GM23248 (cell line): ENCODE data around the gene STS. TPM values are rescaled to one million over a fixed set of nuclear protein-coding genes. Genes with fewer than 3 reads are reported as not detected.

Source experiments
- DNase-seq: peaks from one replicate; pipeline ENCODE4 v3.0.0-alpha.2; 2015
- H2AFZ ChIP-seq: fragments of 200-600 bp; sonication (generic); 2 replicates; pipeline ENCODE4 v1.6.1; 2016; ENCODE audit warnings: antibody characterized with exemption
- H3F3A ChIP-seq: fragments of 200-600 bp; sonication (generic); 2 replicates; pipeline ENCODE4 v1.6.1; 2016; ENCODE audit warnings: mild to moderate bottlenecking, antibody characterized with exemption, mixed run types; ENCODE audit not compliant: insufficient read depth
- H3K27ac ChIP-seq: fragments of 200-600 bp; sonication (generic); 2 replicates; pipeline ENCODE4 v1.5.1; 2016; ENCODE audit warnings: mild to moderate bottlenecking
- H3K27me3 ChIP-seq: fragments of 200-600 bp; sonication (generic); replicated peaks from 2 replicates; pipeline ENCODE4 v1.6.1; 2016; ENCODE audit warnings: mild to moderate bottlenecking; ENCODE audit not compliant: insufficient read depth
- H3K36me3 ChIP-seq: fragments of 200-600 bp; sonication (generic); 2 replicates; pipeline ENCODE4 v1.6.1; 2016; ENCODE audit warnings: low read depth, mild to moderate bottlenecking
- H3K4me1 ChIP-seq: fragments of 200-600 bp; sonication (generic); 2 replicates; pipeline ENCODE4 v1.6.1; 2016; ENCODE audit warnings: mild to moderate bottlenecking; ENCODE audit not compliant: insufficient read depth
- H3K4me2 ChIP-seq: fragments of 200-600 bp; sonication (generic); one replicate; pipeline ENCODE4 v1.6.1; 2016; ENCODE audit warnings: mild to moderate bottlenecking; ENCODE audit not compliant: unreplicated experiment
- H3K4me3 ChIP-seq: fragments of 200-600 bp; sonication (generic); 2 replicates; pipeline ENCODE4 v1.5.1; 2016; ENCODE audit warnings: mild to moderate bottlenecking
- H3K79me2 ChIP-seq: fragments of 200-600 bp; sonication (generic); 2 replicates; pipeline ENCODE4 v1.6.1; 2016; ENCODE audit warnings: mild to moderate bottlenecking; ENCODE audit not compliant: insufficient read depth
- H3K9ac ChIP-seq: fragments of 200-600 bp; sonication (generic); 2 replicates; pipeline ENCODE4 v1.6.1; 2016; ENCODE audit warnings: mild to moderate bottlenecking
- H3K9me2 ChIP-seq: fragments of 200-600 bp; sonication (generic); 2 replicates; pipeline ENCODE4 v1.6.1; 2016; ENCODE audit warnings: mixed run types, mild to moderate bottlenecking, moderate library complexity; ENCODE audit not compliant: insufficient read depth
- H3K9me3 ChIP-seq: fragments of 200-600 bp; sonication (generic); one replicate; pipeline ENCODE4 v1.6.1; 2017; ENCODE audit warnings: low read depth
- H4K20me1 ChIP-seq: fragments of 200-600 bp; sonication (generic); 2 replicates; pipeline ENCODE4 v1.6.0; 2016; ENCODE audit not compliant: insufficient read depth
- EZH2 ChIP-seq: fragments of 200-600 bp; sonication (generic); IDR thresholded peaks from 2 replicates; pipeline ENCODE4 v1.6.1; 2018; ENCODE audit warnings: antibody characterized with exemption, mild to moderate bottlenecking; ENCODE audit not compliant: insufficient read depth, poor library complexity, severe bottlenecking
- EZH2phosphoT487 ChIP-seq: fragments of 200-600 bp; sonication (generic); IDR thresholded peaks from 2 replicates; pipeline ENCODE4 v1.6.1; 2018; ENCODE audit warnings: antibody characterized with exemption, moderate library complexity, mild to moderate bottlenecking, low read depth; ENCODE audit not compliant: insufficient read depth
- WGBS, 2 experiments: methylation state at CpG; one replicate each; pipeline ENCODE4 v1.1.6; 2015 to 2017; ENCODE audit warnings: low lambda C conversion rate in 2 of 2, low coverage in 1 of 2; ENCODE audit errors: missing lambda C conversion rate in 2 of 2; 5-methylcytosine and 5-hydroxymethylcytosine counted together
- in situ Hi-C: fragments of 300-500 bp; cut with MboI; formaldehyde crosslinking; loops from 2 replicates; pipeline ENCODE4 v1.15.0; 2020
- polyA plus RNA-seq: library from polyadenylated mRNA; unstranded; fragments of >200 nt; fragmentation: Nextera tagmentation; extraction: Ambion mirVana; gene quantifications from 2 replicates; pipeline ENCODE4 v1.2.1, GENCODE V29; 2016
- total RNA-seq: library from RNA; depleted of rRNA; stranded (reverse); fragments of >200 nt; shearing (Covaris generic); gene quantifications from 2 replicates; pipeline ENCODE4 v1.2.3, GENCODE V29; 2014

The STS gene
- total and polyA plus RNA-seq, 2 experiments from 2014 or later, result 11.3 to 13.6 TPM

GRCh38 chrX:7159149-7159861, 11.8 kb downstream of the STS start:
- Histone ChIP-seq H3K4me1 (peaks cover 18% of the 10 kb centered on the region), H4K20me1 (no peaks in the 10 kb centered on the region), H3K9me2 (no peaks in the 10 kb centered on the region), H3K27ac (peak overlapping the region; percentile 38), H3K27me3 (no peaks in the 10 kb centered on the region), H3K4me2 (peak overlapping the region; percentile 42), H3K9me3 (no peaks in the 10 kb centered on the region), H3K9ac (no peak overlapping the region), H2AFZ (no peak overlapping the region), H3K4me3 (no peak overlapping the region), H3F3A (no peaks in the 10 kb centered on the region), H3K36me3 (no peaks in the 10 kb centered on the region), H3K79me2 (no peaks in the 10 kb centered on the region)
- TF ChIP-seq EZH2phosphoT487 (no peak), EZH2 (no peak)
- DNase-seq, result peak; percentile 81
- WGBS, 2 experiments, result 49 to 58% methylated on average over 6 to 7 of the region's 7 CpGs
- in situ Hi-C loops, result no loop called here

GRCh38 chrX:7163146-7163677, 15.7 kb downstream of the STS start:
- WGBS, 2 experiments, result 10% methylated on average over 1 of the region's 1 CpG; no CpG with 5 or more reads in 1 of the 2 experiments
- no peak for DNase-seq

GRCh38 chrX:7164174-7164573, 16.7 kb downstream of the STS start:
- Histone ChIP-seq H2AFZ (no peak overlapping the region), H3K27me3 (no peaks in the 10 kb centered on the region), H3K79me2 (no peaks in the 10 kb centered on the region), H3K4me2 (no peak overlapping the region), H3K9ac (no peak overlapping the region), H3K27ac (no peak overlapping the region), H3K4me3 (no peak overlapping the region), H4K20me1 (no peaks in the 10 kb centered on the region), H3K4me1 (peaks cover 8% of the 10 kb centered on the region), H3K9me2 (no peaks in the 10 kb centered on the region), H3K36me3 (no peaks in the 10 kb centered on the region), H3F3A (no peaks in the 10 kb centered on the region), H3K9me3 (no peaks in the 10 kb centered on the region)
- DNase-seq, result no peak
- in situ Hi-C loops, result no loop called here
- WGBS, 2 experiments, result 49 to 57% methylated on average over 3 of the region's 3 CpGs
- no peak for TF ChIP-seq EZH2
- no peak for TF ChIP-seq EZH2phosphoT487

More at GRCh38 chrX:7163146-7163677, 15.7 kb downstream of the STS start:
- H3K4me3 ChIP-seq, result no peak overlapping the region
- in situ Hi-C loops, result no loop called here
- no peaks in the 10 kb centered on the region for H4K20me1 ChIP-seq
- no peaks in the 10 kb centered on the region for H3K27me3 ChIP-seq
- no peaks in the 10 kb centered on the region for H3F3A ChIP-seq
- TF ChIP-seq EZH2phosphoT487 (no peak), EZH2 (no peak)
- H3K36me3 ChIP-seq, result no peaks in the 10 kb centered on the region
- H3K9me2 ChIP-seq, result no peaks in the 10 kb centered on the region
- H3K27ac ChIP-seq, result no peak overlapping the region
- no peaks in the 10 kb centered on the region for H3K79me2 ChIP-seq
- H2AFZ ChIP-seq, result no peak overlapping the region
- H3K9me3 ChIP-seq, result no peaks in the 10 kb centered on the region
- H3K4me1 ChIP-seq, result peaks cover 17% of the 10 kb centered on the region
- H3K4me2 ChIP-seq, result no peak overlapping the region
- no peak overlapping the region for H3K9ac ChIP-seq

GRCh38 chrX:7168371-7168770, 20.9 kb downstream of the STS start:
- Histone ChIP-seq H3F3A (no peaks in the 10 kb centered on the region), H3K9me2 (no peaks in the 10 kb centered on the region), H3K36me3 (no peaks in the 10 kb centered on the region), H4K20me1 (no peaks in the 10 kb centered on the region), H3K27me3 (no peaks in the 10 kb centered on the region), H3K79me2 (no peaks in the 10 kb centered on the region), H3K27ac (no peak overlapping the region), H3K4me2 (no peak overlapping the region), H3K9me3 (no peaks in the 10 kb centered on the region), H3K4me3 (no peak overlapping the region), H3K9ac (no peak overlapping the region), H2AFZ (no peak overlapping the region), H3K4me1 (no peaks in the 10 kb centered on the region)
- TF ChIP-seq EZH2, result no peak
- no peak for TF ChIP-seq EZH2phosphoT487
- in situ Hi-C loops, result no loop called here
- peak; percentile 8 for DNase-seq
- WGBS, 2 experiments, result 67 to 85% methylated on average over 1 of the region's 1 CpG
